ENCODE data around the gene ZC3H18. TPM values are rescaled to one million over a fixed set of nuclear protein-coding genes. Genes with fewer than 3 reads are reported as not detected.

ZC3H18 gene
- total and polyA plus RNA-seq, 2 of the 4 experiments (the other 2 are of a cell fraction) = 3.4 to 21.3 TPM

GRCh38 chr16:88639231-88640038 is 69.2 kb downstream of the ZC3H18 start:
- H3K4me3 ChIP-seq (ENCODE audit: insufficient read depth, low read depth, low read length) = no peak overlapping the region
- no peak overlapping the region for H4K91ac ChIP-seq (ENCODE audit: insufficient read depth, low read depth, low read length)
- no peak overlapping the region for H2BK20ac ChIP-seq (ENCODE audit: low read depth, low read length)
- WGBS, 2 experiments (ENCODE audit: extremely low coverage in 2 of 2, insufficient read length in 1 of 2) = 53% methylated on average over 34 of the region's 45 CpGs; no CpG with 5 or more reads in 1 of the 2 experiments
- DNase-seq = no peak
- H4K20me1 ChIP-seq (ENCODE audit: insufficient read depth, low read length) = peaks cover 8% of the 10 kb centered on the region; the same call in 1 of the 2 replicates
- H3K27me3 ChIP-seq (ENCODE audit: control insufficient read depth, insufficient read depth, low read length) = peaks cover 27% of the 10 kb centered on the region
- no peak overlapping the region for H4K5ac ChIP-seq (ENCODE audit: low read depth, low read length)
- dilution Hi-C loops (cut with HindIII; ENCODE audit: low sequenced_read_pairs, unreplicated experiment) = no loop called here
- H3K36me3 ChIP-seq (ENCODE audit: control insufficient read depth, insufficient read depth, low read length) = peaks cover 3% of the 10 kb centered on the region; the same call in 1 of the 2 replicates
- H2AK5ac ChIP-seq (ENCODE audit: low read depth, low read length) = no peak overlapping the region
- no peak overlapping the region for H3K56ac ChIP-seq (ENCODE audit: extremely low read depth, insufficient read depth, low read length)
- no peak overlapping the region for H3K4ac ChIP-seq (ENCODE audit: low read depth, low read length)
- intact Hi-C loops (cut with micrococcal nuclease) = no loop called here
- ATAC-seq (ENCODE audit: low read depth) = no peak
- H3K23ac ChIP-seq (ENCODE audit: low read depth, low read length) = no peak overlapping the region
- no peaks in the 10 kb centered on the region for H3K79me1 ChIP-seq (ENCODE audit: low read depth in 1 of 2, low read length in 2 of 2)
- TF ChIP-seq RAD21 (IDR thresholded peaks at IDR 0.05; ENCODE audit: low read length) = no peak
- no peak for TF ChIP-seq RFX5 (IDR thresholded peaks at IDR 0.05; ENCODE audit: low read depth, low read length)
- no peak for TF ChIP-seq ELK1 (IDR thresholded peaks at IDR 0.05; ENCODE audit: borderline replicate concordance, low read depth, low read length)
- no peak for TF ChIP-seq CTCF (conservative IDR thresholded peaks at IDR 0.05; ENCODE audit: low read depth, low read length)
- TF ChIP-seq SMC3 (IDR thresholded peaks at IDR 0.05; ENCODE audit: low read depth, low read length) = no peak
- TF ChIP-seq BHLHE40 (IDR thresholded peaks at IDR 0.05; ENCODE audit: low read depth, low read length) = no peak
- TF ChIP-seq CHD1 (IDR thresholded peaks at IDR 0.05; ENCODE audit: low read depth, low read length) = no peak
- TF ChIP-seq USF2 (IDR thresholded peaks at IDR 0.05; ENCODE audit: low read depth, low read length) = no peak
- in situ Hi-C loops (cut with MboI; ENCODE audit: low sequenced_read_pairs) = no loop called here
- no peak overlapping the region for H4K8ac ChIP-seq (ENCODE audit: low read depth in 2 of 2, low read length in 2 of 2)
- no peak overlapping the region for H3K14ac ChIP-seq (replicated peaks; ENCODE audit: low read depth, low read length)
- BruUV-seq (replicated peaks) = no TSS peak
- no peak overlapping the region for H3K9ac ChIP-seq (ENCODE audit: low read depth, low read length)
- no peak overlapping the region for H2BK5ac ChIP-seq (ENCODE audit: low read depth, low read length, poor library complexity, severe bottlenecking)
- ChIA-PET POLR2A (ENCODE audit: unreplicated experiment) (no interaction called here), CTCF (no interaction called here)
- H3K18ac ChIP-seq (ENCODE audit: low read depth, low read length) = no peak overlapping the region
- H3K9me1 ChIP-seq (ENCODE audit: insufficient read depth, low read length) = peaks cover 2% of the 10 kb centered on the region; the same call in 1 of the 2 replicates
- no peak overlapping the region for H3K27ac ChIP-seq (ENCODE audit: insufficient read depth, low read length)
- no peak overlapping the region for H2BK120ac ChIP-seq (ENCODE audit: low read depth, low read length)
- no peak overlapping the region for H2AK9ac ChIP-seq (replicated peaks; ENCODE audit: low read depth, low read length, poor library complexity)
- H2BK15ac ChIP-seq (ENCODE audit: low read depth, low read length) = no peak overlapping the region
- peak overlapping the region; percentile 51 for H2AFZ ChIP-seq (replicated peaks; ENCODE audit: low read length, poor library complexity)
- H3K4me2 ChIP-seq (ENCODE audit: low read depth, low read length) = no peak overlapping the region
- peaks cover 8% of the 10 kb centered on the region for H3K4me1 ChIP-seq (ENCODE audit: control insufficient read depth, insufficient read depth, low read length)
- H3K9me3 ChIP-seq (ENCODE audit: control insufficient read depth, insufficient read depth, low read length) = no peaks in the 10 kb centered on the region
